ENCODE data around the gene FOXP1. TPM values are rescaled to one million over a fixed set of nuclear protein-coding genes. Genes with fewer than 3 reads are reported as not detected.

Gene FOXP1
- total RNA-seq, 1 experiment from 2014 or later: 58.4 TPM

- no peaks in the 10 kb centered on the region for H3K27me3 ChIP-seq (replicated peaks; ENCODE audit: insufficient read depth, low read depth, low read length, poor library complexity)
- peak overlapping the region; percentile 41 for H3K4me3 ChIP-seq (ENCODE audit: low read depth, low read length, poor library complexity, severe bottlenecking)
- DNase-seq (ENCODE audit: low spot score): peak; percentile 58
- ChIA-PET CTCF (no interaction called here), POLR2A (ENCODE audit: low non-redundant PET) (no interaction called here)
- H3K27ac ChIP-seq (ENCODE audit: low read depth, low read length, poor library complexity, severe bottlenecking): peak overlapping the region; percentile 88
- peaks cover 42% of the 10 kb centered on the region for H3K4me1 ChIP-seq (ENCODE audit: insufficient read depth, low read length, poor library complexity, severe bottlenecking)
- intact Hi-C loops (cut with micrococcal nuclease; ENCODE audit: unreplicated experiment): loop anchor here (2.0 to 10.0 kb wide), 4 partner anchors 100 to 750 kb away; no protein-coding TSS in a partner anchor
- no peaks in the 10 kb centered on the region for H3K36me3 ChIP-seq (ENCODE audit: insufficient read depth, low read length, poor library complexity, severe bottlenecking)
- BruUV-seq (replicated peaks): no TSS peak
- TF ChIP-seq, protein P1, sequence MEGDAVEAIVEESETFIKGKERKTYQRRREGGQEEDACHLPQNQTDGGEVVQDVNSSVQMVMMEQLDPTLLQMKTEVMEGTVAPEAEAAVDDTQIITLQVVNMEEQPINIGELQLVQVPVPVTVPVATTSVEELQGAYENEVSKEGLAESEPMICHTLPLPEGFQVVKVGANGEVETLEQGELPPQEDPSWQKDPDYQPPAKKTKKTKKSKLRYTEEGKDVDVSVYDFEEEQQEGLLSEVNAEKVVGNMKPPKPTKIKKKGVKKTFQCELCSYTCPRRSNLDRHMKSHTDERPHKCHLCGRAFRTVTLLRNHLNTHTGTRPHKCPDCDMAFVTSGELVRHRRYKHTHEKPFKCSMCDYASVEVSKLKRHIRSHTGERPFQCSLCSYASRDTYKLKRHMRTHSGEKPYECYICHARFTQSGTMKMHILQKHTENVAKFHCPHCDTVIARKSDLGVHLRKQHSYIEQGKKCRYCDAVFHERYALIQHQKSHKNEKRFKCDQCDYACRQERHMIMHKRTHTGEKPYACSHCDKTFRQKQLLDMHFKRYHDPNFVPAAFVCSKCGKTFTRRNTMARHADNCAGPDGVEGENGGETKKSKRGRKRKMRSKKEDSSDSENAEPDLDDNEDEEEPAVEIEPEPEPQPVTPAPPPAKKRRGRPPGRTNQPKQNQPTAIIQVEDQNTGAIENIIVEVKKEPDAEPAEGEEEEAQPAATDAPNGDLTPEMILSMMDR (conservative IDR thresholded peaks at IDR 0.05; ENCODE audit: low read depth, low read length): peak; percentile 46
- no peak for TF ChIP-seq EZH2 (IDR thresholded peaks at IDR 0.05; ENCODE audit: borderline replicate concordance, low read depth, low read length, poor library complexity, severe bottlenecking)
- no peaks in the 10 kb centered on the region for H3K9me3 ChIP-seq (ENCODE audit: low read depth, low read length, poor library complexity, severe bottlenecking)
Observed at GRCh38 chr3:71304684-71305083, 278.8 kb downstream of the FOXP1 start.

GRCh38 chr3:71304247-71304646, 279.3 kb downstream of the FOXP1 start:
- Histone ChIP-seq H3K4me1 (ENCODE audit: insufficient read depth, low read length, poor library complexity, severe bottlenecking) (peaks cover 42% of the 10 kb centered on the region), H3K9me3 (ENCODE audit: low read depth, low read length, poor library complexity, severe bottlenecking) (no peaks in the 10 kb centered on the region), H3K4me3 (ENCODE audit: low read depth, low read length, poor library complexity, severe bottlenecking) (peak overlapping the region; percentile 41), H3K27me3 (replicated peaks; ENCODE audit: insufficient read depth, low read depth, low read length, poor library complexity) (no peaks in the 10 kb centered on the region), H3K27ac (ENCODE audit: low read depth, low read length, poor library complexity, severe bottlenecking) (peak overlapping the region; percentile 88), H3K36me3 (ENCODE audit: insufficient read depth, low read length, poor library complexity, severe bottlenecking) (no peaks in the 10 kb centered on the region)
- TF ChIP-seq, protein P1 (conservative IDR thresholded peaks at IDR 0.05; ENCODE audit: low read depth, low read length): no peak
- no peak for TF ChIP-seq EZH2 (IDR thresholded peaks at IDR 0.05; ENCODE audit: borderline replicate concordance, low read depth, low read length, poor library complexity, severe bottlenecking)
- CTCF ChIA-PET: no interaction called here
- no peak for DNase-seq (ENCODE audit: low spot score)
- TSS peak; percentile 61 for BruUV-seq (replicated peaks)
- POLR2A ChIA-PET (ENCODE audit: low non-redundant PET): no interaction called here
- intact Hi-C loops (cut with micrococcal nuclease; ENCODE audit: unreplicated experiment): loop anchor here (2.0 to 10.0 kb wide), 3 partner anchors 99 to 749 kb away; no protein-coding TSS in a partner anchor

- TF ChIP-seq EZH2 (IDR thresholded peaks at IDR 0.05; ENCODE audit: borderline replicate concordance, low read depth, low read length, poor library complexity, severe bottlenecking): no peak
- TF ChIP-seq, protein P1 (conservative IDR thresholded peaks at IDR 0.05; ENCODE audit: low read depth, low read length): no peak
- H3K4me1 ChIP-seq (ENCODE audit: insufficient read depth, low read length, poor library complexity, severe bottlenecking): peaks cover 42% of the 10 kb centered on the region
- H3K27ac ChIP-seq (ENCODE audit: low read depth, low read length, poor library complexity, severe bottlenecking): peak overlapping the region; percentile 88
- no peaks in the 10 kb centered on the region for H3K36me3 ChIP-seq (ENCODE audit: insufficient read depth, low read length, poor library complexity, severe bottlenecking)
- intact Hi-C loops (cut with micrococcal nuclease; ENCODE audit: unreplicated experiment): loop anchor here (2.0 to 10.0 kb wide), 3 partner anchors 99 to 749 kb away; no protein-coding TSS in a partner anchor
- H3K27me3 ChIP-seq (replicated peaks; ENCODE audit: insufficient read depth, low read depth, low read length, poor library complexity): no peaks in the 10 kb centered on the region
- no peaks in the 10 kb centered on the region for H3K9me3 ChIP-seq (ENCODE audit: low read depth, low read length, poor library complexity, severe bottlenecking)
- ChIA-PET CTCF (no interaction called here), POLR2A (ENCODE audit: low non-redundant PET) (no interaction called here)
- peak overlapping the region; percentile 41 for H3K4me3 ChIP-seq (ENCODE audit: low read depth, low read length, poor library complexity, severe bottlenecking)
- BruUV-seq (replicated peaks): no TSS peak
- DNase-seq (ENCODE audit: low spot score): peak; percentile 28
Observed at GRCh38 chr3:71303627-71304200, 279.8 kb downstream of the FOXP1 start.
